Measurements from ENCODE around the gene FAH.

DNA sequence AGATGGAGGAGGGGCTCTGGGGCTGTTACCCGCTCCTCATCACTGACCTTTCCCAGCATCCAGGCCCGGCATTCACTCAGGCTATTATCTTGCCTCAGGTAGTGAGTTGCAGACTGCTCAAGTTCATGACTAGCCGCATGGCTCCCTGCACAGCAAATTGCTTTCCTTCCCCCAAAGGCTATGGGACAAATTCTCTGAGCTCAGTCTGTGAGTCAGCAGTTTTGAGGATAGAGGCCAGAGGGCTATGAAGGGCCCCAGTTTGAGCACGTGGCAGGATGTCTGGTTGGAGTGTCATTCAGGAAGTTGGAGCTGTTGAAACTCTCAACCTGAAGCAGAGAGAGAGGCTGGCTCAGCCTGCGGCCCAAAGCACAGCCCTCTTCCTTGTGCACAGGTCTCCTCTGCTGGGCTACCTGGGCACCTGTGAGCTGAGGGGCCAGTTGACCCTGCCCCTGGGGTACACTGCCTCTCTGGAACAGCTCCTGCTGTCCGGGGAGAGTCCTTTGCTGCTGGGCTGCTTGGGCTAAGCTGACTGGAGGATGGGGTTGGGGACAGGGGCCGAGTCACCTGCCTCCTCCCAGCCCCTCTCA is 7.9 kb downstream of the FAH start:
- TF ChIP-seq, protein P1, sequence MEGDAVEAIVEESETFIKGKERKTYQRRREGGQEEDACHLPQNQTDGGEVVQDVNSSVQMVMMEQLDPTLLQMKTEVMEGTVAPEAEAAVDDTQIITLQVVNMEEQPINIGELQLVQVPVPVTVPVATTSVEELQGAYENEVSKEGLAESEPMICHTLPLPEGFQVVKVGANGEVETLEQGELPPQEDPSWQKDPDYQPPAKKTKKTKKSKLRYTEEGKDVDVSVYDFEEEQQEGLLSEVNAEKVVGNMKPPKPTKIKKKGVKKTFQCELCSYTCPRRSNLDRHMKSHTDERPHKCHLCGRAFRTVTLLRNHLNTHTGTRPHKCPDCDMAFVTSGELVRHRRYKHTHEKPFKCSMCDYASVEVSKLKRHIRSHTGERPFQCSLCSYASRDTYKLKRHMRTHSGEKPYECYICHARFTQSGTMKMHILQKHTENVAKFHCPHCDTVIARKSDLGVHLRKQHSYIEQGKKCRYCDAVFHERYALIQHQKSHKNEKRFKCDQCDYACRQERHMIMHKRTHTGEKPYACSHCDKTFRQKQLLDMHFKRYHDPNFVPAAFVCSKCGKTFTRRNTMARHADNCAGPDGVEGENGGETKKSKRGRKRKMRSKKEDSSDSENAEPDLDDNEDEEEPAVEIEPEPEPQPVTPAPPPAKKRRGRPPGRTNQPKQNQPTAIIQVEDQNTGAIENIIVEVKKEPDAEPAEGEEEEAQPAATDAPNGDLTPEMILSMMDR (conservative IDR thresholded peaks at IDR 0.05; ENCODE audit: low read length), result no peak
- TF ChIP-seq EZH2phosphoT487 (IDR thresholded peaks at IDR 0.05; ENCODE audit: borderline replicate concordance), result no peak
